H1 (cell line): Measurements from ENCODE around the gene TLR10. TPM values are rescaled to one million over a fixed set of nuclear protein-coding genes. Genes with fewer than 3 reads are reported as not detected.

Experiments
- ASH2L ChIP-seq: fragments of 200-600, 300-600 bp; sonication (generic); IDR thresholded peaks from one replicate; pipeline ENCODE4 v1.7.1; 2017; ENCODE audit warnings: low read length
- CHD2 ChIP-seq: IDR thresholded peaks from 2 replicates; pipeline ENCODE4 v1.6.1; 2012; ENCODE audit warnings: low read length, improper control_type of control experiment
- CREB1 ChIP-seq: IDR thresholded peaks from 2 replicates; pipeline ENCODE4 v1.6.1; 2012; ENCODE audit warnings: inconsistent platforms
- EP300 ChIP-seq, 2 experiments: IDR thresholded peaks; 1 replicate in 1 of 2; 2 replicates in 1 of 2; pipeline ENCODE4 v1.6.1; 2011 to 2012; ENCODE audit warnings: low read depth in 2 of 2, low read length in 2 of 2, mild to moderate bottlenecking in 2 of 2, borderline replicate concordance in 1 of 2, inconsistent platforms in 1 of 2, moderate library complexity in 1 of 2
- EZH2 ChIP-seq: fragments of 200-600 bp; sonication (generic); IDR thresholded peaks from 2 replicates; pipeline ENCODE4 v1.7.1; 2012; ENCODE audit warnings: low read depth, mild to moderate bottlenecking, moderate library complexity, low read length, inconsistent platforms; ENCODE audit not compliant: severe bottlenecking
- KDM1A ChIP-seq: fragments of 200-600, 300-600 bp; sonication (generic); IDR thresholded peaks from 2 replicates; pipeline ENCODE4 v1.7.1; 2016; ENCODE audit warnings: mild to moderate bottlenecking, low read length, borderline replicate concordance
- POLR2A ChIP-seq, 2 experiments: IDR thresholded peaks; 1 replicate in 1 of 2; 2 replicates in 1 of 2; pipeline ENCODE4 v1.6.1; 2011; ENCODE audit warnings: low read depth in 2 of 2, low read length in 2 of 2, mild to moderate bottlenecking in 2 of 2; ENCODE audit errors: control extremely low read depth in 1 of 2
- POLR2AphosphoS5 ChIP-seq: IDR thresholded peaks from 2 replicates; pipeline ENCODE4 v1.6.1; 2011; ENCODE audit warnings: low read depth, low read length
- SIRT6 ChIP-seq: IDR thresholded peaks from one replicate; pipeline ENCODE4 v1.7.1; 2012; ENCODE audit warnings: low read length, inconsistent platforms
- SP1 ChIP-seq: IDR thresholded peaks from 2 replicates; pipeline ENCODE4 v1.6.1; 2011; ENCODE audit warnings: low read depth, low read length
- SRF ChIP-seq: IDR thresholded peaks from 2 replicates; pipeline ENCODE4 v1.6.1; 2011; ENCODE audit warnings: mild to moderate bottlenecking, low read depth, low read length, moderate library complexity
- ZNF274 ChIP-seq: IDR thresholded peaks from 2 replicates; pipeline ENCODE4 v1.7.0; 2012; ENCODE audit warnings: low read length, borderline replicate concordance; ENCODE audit errors: extremely low read depth
- polyA plus RNA-seq, 7 experiments: library from polyadenylated mRNA; depleted of rRNA in 3 of 7; stranded (reverse) in 5 of 7; unstranded in 2 of 7; fragments of >200 nt in 5 of 7; fragments of 200-250 nt in 2 of 7; gene quantifications; 1 replicate in 5 of 7; 2 replicates in 1 of 7; 4 replicates in 1 of 7; pipeline versions ENCODE4 v1.2.1 to v1.2.3, GENCODE V29; 2011 to 2013; ENCODE audit warnings: missing spikeins in 2 of 7, mixed read lengths in 2 of 7
- total RNA-seq: library from RNA; stranded (reverse); fragmentation: NEBNext Ultra II Directional; extraction: Animal tissue kit (Norgen Biotek cat#: 25700); gene quantifications from 2 replicates; pipeline ENCODE4 v1.2.1, GENCODE V29; 2021
- TF ChIP-seq, protein P1 (sequence below): fragments of 300-600 bp; sonication (generic); IDR thresholded peaks from 2 replicates; pipeline ENCODE4 v1.7.1; 2012; ENCODE audit warnings: low read length, moderate library complexity, mild to moderate bottlenecking, inconsistent platforms; ENCODE audit not compliant: insufficient replicate concordance

The TLR10 gene
- total and polyA plus RNA-seq, 2 of the 8 experiments (the other 6 are each of a cell fraction or from before 2014, with no cell fraction given), result not detected

DNA sequence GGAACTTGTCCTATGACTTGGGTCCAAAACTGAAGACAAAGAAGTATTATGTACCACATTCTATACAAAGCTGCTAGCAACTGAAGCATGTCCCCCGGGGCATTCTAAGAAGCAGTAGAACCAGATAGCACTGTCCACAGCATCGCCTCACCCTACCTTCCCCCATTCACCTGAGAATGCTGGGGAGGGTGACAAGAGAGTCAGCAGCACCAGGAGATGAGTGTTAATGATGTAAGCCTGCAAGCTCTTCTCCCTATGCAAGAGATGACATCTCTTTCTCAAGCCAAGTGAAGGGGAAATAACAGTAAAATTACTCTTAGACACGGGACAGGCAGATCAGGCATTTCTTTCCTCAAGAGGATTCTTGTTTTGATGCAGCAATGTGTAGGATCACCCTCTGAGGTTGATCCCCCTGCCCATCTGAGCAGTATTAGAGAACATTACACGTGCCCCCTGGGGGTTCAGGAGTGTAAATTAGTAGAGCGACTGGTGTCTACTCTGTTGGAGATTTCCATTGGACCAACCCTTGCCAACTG is 35.7 kb upstream of the TLR10 start (continued):
- TF ChIP-seq, protein P1, sequence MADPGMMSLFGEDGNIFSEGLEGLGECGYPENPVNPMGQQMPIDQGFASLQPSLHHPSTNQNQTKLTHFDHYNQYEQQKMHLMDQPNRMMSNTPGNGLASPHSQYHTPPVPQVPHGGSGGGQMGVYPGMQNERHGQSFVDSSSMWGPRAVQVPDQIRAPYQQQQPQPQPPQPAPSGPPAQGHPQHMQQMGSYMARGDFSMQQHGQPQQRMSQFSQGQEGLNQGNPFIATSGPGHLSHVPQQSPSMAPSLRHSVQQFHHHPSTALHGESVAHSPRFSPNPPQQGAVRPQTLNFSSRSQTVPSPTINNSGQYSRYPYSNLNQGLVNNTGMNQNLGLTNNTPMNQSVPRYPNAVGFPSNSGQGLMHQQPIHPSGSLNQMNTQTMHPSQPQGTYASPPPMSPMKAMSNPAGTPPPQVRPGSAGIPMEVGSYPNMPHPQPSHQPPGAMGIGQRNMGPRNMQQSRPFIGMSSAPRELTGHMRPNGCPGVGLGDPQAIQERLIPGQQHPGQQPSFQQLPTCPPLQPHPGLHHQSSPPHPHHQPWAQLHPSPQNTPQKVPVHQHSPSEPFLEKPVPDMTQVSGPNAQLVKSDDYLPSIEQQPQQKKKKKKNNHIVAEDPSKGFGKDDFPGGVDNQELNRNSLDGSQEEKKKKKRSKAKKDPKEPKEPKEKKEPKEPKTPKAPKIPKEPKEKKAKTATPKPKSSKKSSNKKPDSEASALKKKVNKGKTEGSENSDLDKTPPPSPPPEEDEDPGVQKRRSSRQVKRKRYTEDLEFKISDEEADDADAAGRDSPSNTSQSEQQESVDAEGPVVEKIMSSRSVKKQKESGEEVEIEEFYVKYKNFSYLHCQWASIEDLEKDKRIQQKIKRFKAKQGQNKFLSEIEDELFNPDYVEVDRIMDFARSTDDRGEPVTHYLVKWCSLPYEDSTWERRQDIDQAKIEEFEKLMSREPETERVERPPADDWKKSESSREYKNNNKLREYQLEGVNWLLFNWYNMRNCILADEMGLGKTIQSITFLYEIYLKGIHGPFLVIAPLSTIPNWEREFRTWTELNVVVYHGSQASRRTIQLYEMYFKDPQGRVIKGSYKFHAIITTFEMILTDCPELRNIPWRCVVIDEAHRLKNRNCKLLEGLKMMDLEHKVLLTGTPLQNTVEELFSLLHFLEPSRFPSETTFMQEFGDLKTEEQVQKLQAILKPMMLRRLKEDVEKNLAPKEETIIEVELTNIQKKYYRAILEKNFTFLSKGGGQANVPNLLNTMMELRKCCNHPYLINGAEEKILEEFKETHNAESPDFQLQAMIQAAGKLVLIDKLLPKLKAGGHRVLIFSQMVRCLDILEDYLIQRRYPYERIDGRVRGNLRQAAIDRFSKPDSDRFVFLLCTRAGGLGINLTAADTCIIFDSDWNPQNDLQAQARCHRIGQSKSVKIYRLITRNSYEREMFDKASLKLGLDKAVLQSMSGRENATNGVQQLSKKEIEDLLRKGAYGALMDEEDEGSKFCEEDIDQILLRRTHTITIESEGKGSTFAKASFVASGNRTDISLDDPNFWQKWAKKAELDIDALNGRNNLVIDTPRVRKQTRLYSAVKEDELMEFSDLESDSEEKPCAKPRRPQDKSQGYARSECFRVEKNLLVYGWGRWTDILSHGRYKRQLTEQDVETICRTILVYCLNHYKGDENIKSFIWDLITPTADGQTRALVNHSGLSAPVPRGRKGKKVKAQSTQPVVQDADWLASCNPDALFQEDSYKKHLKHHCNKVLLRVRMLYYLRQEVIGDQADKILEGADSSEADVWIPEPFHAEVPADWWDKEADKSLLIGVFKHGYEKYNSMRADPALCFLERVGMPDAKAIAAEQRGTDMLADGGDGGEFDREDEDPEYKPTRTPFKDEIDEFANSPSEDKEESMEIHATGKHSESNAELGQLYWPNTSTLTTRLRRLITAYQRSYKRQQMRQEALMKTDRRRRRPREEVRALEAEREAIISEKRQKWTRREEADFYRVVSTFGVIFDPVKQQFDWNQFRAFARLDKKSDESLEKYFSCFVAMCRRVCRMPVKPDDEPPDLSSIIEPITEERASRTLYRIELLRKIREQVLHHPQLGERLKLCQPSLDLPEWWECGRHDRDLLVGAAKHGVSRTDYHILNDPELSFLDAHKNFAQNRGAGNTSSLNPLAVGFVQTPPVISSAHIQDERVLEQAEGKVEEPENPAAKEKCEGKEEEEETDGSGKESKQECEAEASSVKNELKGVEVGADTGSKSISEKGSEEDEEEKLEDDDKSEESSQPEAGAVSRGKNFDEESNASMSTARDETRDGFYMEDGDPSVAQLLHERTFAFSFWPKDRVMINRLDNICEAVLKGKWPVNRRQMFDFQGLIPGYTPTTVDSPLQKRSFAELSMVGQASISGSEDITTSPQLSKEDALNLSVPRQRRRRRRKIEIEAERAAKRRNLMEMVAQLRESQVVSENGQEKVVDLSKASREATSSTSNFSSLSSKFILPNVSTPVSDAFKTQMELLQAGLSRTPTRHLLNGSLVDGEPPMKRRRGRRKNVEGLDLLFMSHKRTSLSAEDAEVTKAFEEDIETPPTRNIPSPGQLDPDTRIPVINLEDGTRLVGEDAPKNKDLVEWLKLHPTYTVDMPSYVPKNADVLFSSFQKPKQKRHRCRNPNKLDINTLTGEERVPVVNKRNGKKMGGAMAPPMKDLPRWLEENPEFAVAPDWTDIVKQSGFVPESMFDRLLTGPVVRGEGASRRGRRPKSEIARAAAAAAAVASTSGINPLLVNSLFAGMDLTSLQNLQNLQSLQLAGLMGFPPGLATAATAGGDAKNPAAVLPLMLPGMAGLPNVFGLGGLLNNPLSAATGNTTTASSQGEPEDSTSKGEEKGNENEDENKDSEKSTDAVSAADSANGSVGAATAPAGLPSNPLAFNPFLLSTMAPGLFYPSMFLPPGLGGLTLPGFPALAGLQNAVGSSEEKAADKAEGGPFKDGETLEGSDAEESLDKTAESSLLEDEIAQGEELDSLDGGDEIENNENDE, result no peak
- TF ChIP-seq KDM1A (no peak), SRF (no peak), CREB1 (no peak), ASH2L (no peak), SP1 (no peak), EZH2 (no peak), SIRT6 (no peak), CHD2 (no peak), POLR2AphosphoS5 (no peak), EP300 (IDR thresholded peaks at IDR 0.05; ENCODE audit: borderline replicate concordance in 1 of 2, low read depth in 2 of 2, low read length in 2 of 2) (no peak), ZNF274 (no peak), POLR2A (IDR thresholded peaks at IDR 0.05; ENCODE audit: control extremely low read depth in 1 of 2, low read depth in 2 of 2, low read length in 2 of 2) (no peak)
